Measurements from ENCODE around the gene GSK3B. TPM values are rescaled to one million over a fixed set of nuclear protein-coding genes. Genes with fewer than 3 reads are reported as not detected.

Gene GSK3B
- total and polyA plus RNA-seq, 4 donors: 11.0 to 64.9 (median 30.6) TPM

- H3K9ac ChIP-seq (ENCODE audit: insufficient read depth in 1 of 2, low read length in 2 of 2): no peak overlapping the region
- no peak overlapping the region for H3K27ac ChIP-seq (ENCODE audit: low read depth in 1 of 2, low read length in 1 of 2)
- 89 to 96% methylated on average over 1 of the region's 1 CpG for WGBS, 2 donors
- ATAC-seq (ENCODE audit: insufficient read depth, low FRiP score) (no peak), DNase-seq (no peak)
- H3K27me3 ChIP-seq (ENCODE audit: control insufficient read depth in 3 of 3, insufficient read depth in 3 of 3, low read length in 2 of 3): no peaks in the 10 kb centered on the region
- TF ChIP-seq CTCF (IDR thresholded peaks at IDR 0.05; ENCODE audit: control extremely low read depth, extremely low read depth): no peak
- peaks cover 0 to 22% (median 0%) of the 10 kb centered on the region in 5 donors for H3K4me1 ChIP-seq (ENCODE audit: control insufficient read depth in 5 of 5, insufficient read depth in 5 of 5, low read length in 5 of 5)
- H3K9me3 ChIP-seq (ENCODE audit: control insufficient read depth in 4 of 4, insufficient read depth in 3 of 4, low read length in 3 of 4): no peaks in the 10 kb centered on the region
- H3K36me3 ChIP-seq (ENCODE audit: control insufficient read depth in 4 of 4, insufficient read depth in 4 of 4, low read length in 4 of 4): no peaks in the 10 kb centered on the region
- H3K4me3 ChIP-seq: no peak overlapping the region
Observed at GRCh38 chr3:119976214-119976613, 118.0 kb downstream of the GSK3B start.

GRCh38 chr3:119974656-119975055 lies 119.6 kb downstream of the GSK3B start:
- ATAC-seq (ENCODE audit: insufficient read depth, low FRiP score): no peak
- Histone ChIP-seq H3K9ac (ENCODE audit: insufficient read depth in 1 of 2, low read length in 2 of 2) (no peak overlapping the region), H3K9me3 (ENCODE audit: control insufficient read depth in 4 of 4, insufficient read depth in 3 of 4, low read length in 3 of 4) (no peaks in the 10 kb centered on the region), H3K27me3 (ENCODE audit: control insufficient read depth in 3 of 3, insufficient read depth in 3 of 3, low read length in 2 of 3) (no peaks in the 10 kb centered on the region), H3K4me1 (ENCODE audit: control insufficient read depth in 5 of 5, insufficient read depth in 5 of 5, low read length in 5 of 5) (peaks cover 0 to 22% (median 0%) of the 10 kb centered on the region in 5 donors), H3K27ac (ENCODE audit: low read depth in 1 of 2, low read length in 1 of 2) (no peak overlapping the region), H3K4me3 (no peak overlapping the region), H3K36me3 (ENCODE audit: control insufficient read depth in 4 of 4, insufficient read depth in 4 of 4, low read length in 4 of 4) (no peaks in the 10 kb centered on the region)
- DNase-seq: no peak
- no peak for TF ChIP-seq CTCF (IDR thresholded peaks at IDR 0.05; ENCODE audit: control extremely low read depth, extremely low read depth)
- WGBS, 2 donors: 87 to 89% methylated on average over 2 of the region's 2 CpGs

DNA sequence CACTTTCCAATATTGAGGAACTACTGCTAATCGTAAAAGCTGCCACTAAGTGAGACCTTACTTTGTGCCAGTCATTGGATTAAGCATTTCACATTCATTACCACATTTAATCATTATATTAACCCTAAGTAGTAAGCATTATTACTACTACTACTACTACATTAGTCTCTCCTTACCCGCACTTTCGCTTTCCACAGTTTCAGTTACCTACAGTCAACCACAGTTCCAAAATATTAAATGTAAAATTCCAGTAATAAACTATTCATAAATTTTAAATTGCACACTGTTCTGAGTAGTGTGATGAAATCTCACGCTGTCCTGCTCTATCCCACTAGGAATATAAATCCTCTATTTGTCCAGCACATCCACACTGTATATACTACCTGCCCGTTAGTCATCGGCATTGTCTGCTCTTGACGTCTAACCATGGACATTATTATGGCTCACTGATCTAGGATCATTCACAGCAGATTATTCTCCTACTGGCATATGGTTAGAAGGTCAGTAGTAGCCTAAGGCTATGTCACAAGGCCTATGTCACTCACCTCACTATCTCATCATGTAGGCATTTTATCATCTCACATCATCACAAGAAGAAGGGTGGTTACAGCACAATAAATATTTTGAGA lies 121.1 kb downstream of the GSK3B start:
- TF ChIP-seq CTCF (IDR thresholded peaks at IDR 0.05; ENCODE audit: control extremely low read depth, extremely low read depth): no peak
- Histone ChIP-seq H3K27ac (ENCODE audit: low read depth in 1 of 2, low read length in 1 of 2) (no peak overlapping the region), H3K4me3 (no peak overlapping the region), H3K9ac (ENCODE audit: insufficient read depth in 1 of 2, low read length in 2 of 2) (no peak overlapping the region), H3K4me1 (ENCODE audit: control insufficient read depth in 5 of 5, insufficient read depth in 5 of 5, low read length in 5 of 5) (peaks cover 0 to 11% (median 0%) of the 10 kb centered on the region in 5 donors), H3K9me3 (ENCODE audit: control insufficient read depth in 4 of 4, insufficient read depth in 3 of 4, low read length in 3 of 4) (no peaks in the 10 kb centered on the region), H3K36me3 (ENCODE audit: control insufficient read depth in 4 of 4, insufficient read depth in 4 of 4, low read length in 4 of 4) (no peaks in the 10 kb centered on the region), H3K27me3 (ENCODE audit: control insufficient read depth in 3 of 3, insufficient read depth in 3 of 3, low read length in 2 of 3) (no peaks in the 10 kb centered on the region)
- ATAC-seq (ENCODE audit: insufficient read depth, low FRiP score) (no peak), DNase-seq (no peak)
- WGBS, 2 donors: 96 to 97% methylated on average over 7 of the region's 7 CpGs

DNA sequence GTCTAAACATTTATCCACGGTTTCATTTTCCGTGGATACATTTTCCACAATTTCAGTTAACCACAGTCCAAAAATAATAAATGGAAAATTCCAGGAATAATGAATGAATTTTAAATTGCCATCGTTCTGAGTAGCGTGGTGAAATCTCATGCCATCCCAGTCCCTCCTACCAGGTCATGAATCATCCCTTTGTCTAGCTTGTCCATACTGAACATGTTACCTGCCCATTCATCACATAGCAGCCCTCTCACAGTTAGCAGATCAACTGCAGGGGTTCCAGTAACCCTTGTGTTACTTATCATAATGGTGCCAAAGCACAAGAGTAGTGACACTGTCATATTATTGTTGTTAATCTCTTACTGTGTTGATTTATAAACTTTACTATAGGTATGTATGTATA lies 124.5 kb downstream of the GSK3B start:
- Histone ChIP-seq H3K4me3 (no peak overlapping the region), H3K9me3 (ENCODE audit: control insufficient read depth in 4 of 4, insufficient read depth in 3 of 4, low read length in 3 of 4) (no peaks in the 10 kb centered on the region), H3K27ac (ENCODE audit: low read depth in 1 of 2, low read length in 1 of 2) (no peak overlapping the region), H3K4me1 (ENCODE audit: control insufficient read depth in 5 of 5, insufficient read depth in 5 of 5, low read length in 5 of 5) (peaks cover 0 to 3% (median 0%) of the 10 kb centered on the region in 5 donors), H3K9ac (ENCODE audit: insufficient read depth in 1 of 2, low read length in 2 of 2) (no peak overlapping the region), H3K27me3 (ENCODE audit: control insufficient read depth in 3 of 3, insufficient read depth in 3 of 3, low read length in 2 of 3) (no peaks in the 10 kb centered on the region), H3K36me3 (ENCODE audit: control insufficient read depth in 4 of 4, insufficient read depth in 4 of 4, low read length in 4 of 4) (no peaks in the 10 kb centered on the region)
- DNase-seq: no peak
- WGBS, 2 donors: 93 to 97% methylated on average over 4 of the region's 4 CpGs
- ATAC-seq (ENCODE audit: insufficient read depth, low FRiP score): no peak
- no peak for TF ChIP-seq CTCF (IDR thresholded peaks at IDR 0.05; ENCODE audit: control extremely low read depth, extremely low read depth)
